ENCODE results near the gene ASCL4. TPM values are rescaled to one million over a fixed set of nuclear protein-coding genes. Genes with fewer than 3 reads are reported as not detected.

The ASCL4 gene
- total RNA-seq, 2 experiments from 2014 or later = not detected

DNA sequence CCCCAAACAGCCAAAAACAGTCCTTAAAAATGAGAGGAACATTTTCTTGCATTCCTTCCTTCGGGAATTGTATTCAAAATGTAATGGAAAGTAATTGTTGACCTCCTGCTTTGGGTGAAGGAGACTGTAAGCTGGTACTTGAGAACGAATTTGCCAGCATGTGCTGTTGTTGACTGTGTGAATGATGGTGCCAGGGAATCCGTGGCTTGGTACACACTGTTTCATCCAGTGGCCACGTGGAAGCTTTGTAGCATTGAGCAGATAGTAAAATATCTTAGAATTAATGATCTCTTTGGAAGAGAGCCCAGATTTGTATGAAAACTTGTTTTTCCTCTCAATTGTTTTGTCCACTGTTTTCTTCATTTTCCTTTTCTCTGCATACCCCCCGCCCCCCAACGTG lies 1.7 kb downstream of the ASCL4 start:
- Histone ChIP-seq H4K20me1 (ENCODE audit: insufficient read depth, low read length) (no peaks in the 10 kb centered on the region), H3K36me3 (ENCODE audit: insufficient read depth, low read length) (no peaks in the 10 kb centered on the region), H3K79me2 (ENCODE audit: insufficient read depth, low read depth, low read length) (no peaks in the 10 kb centered on the region), H3K4me2 (ENCODE audit: low read length) (no peak overlapping the region), H3K4me1 (ENCODE audit: insufficient read depth, low read length, poor library complexity, severe bottlenecking) (peaks cover 20% of the 10 kb centered on the region), H3K9me2 (ENCODE audit: insufficient read depth, low read length) (no peaks in the 10 kb centered on the region), H3K9me3 (ENCODE audit: low read length) (no peaks in the 10 kb centered on the region), H3K4me3 (ENCODE audit: low read depth, low read length, poor library complexity, severe bottlenecking) (no peak overlapping the region), H2AFZ (ENCODE audit: low read length) (no peak overlapping the region), H3K27ac (ENCODE audit: low read depth, low read length, poor library complexity, severe bottlenecking) (no peak overlapping the region)
- intact Hi-C loops (cut with micrococcal nuclease; ENCODE audit: unreplicated experiment) = no loop called here
- ChIA-PET POLR2A (interaction anchor here (0.6 to 0.7 kb wide), 2 partner anchors 25 to 33 kb away, joined by 3 to 4 read pairs; no protein-coding TSS in a partner anchor), CTCF (ENCODE audit: unreplicated experiment) (no interaction called here)
- TF ChIP-seq, protein P1, sequence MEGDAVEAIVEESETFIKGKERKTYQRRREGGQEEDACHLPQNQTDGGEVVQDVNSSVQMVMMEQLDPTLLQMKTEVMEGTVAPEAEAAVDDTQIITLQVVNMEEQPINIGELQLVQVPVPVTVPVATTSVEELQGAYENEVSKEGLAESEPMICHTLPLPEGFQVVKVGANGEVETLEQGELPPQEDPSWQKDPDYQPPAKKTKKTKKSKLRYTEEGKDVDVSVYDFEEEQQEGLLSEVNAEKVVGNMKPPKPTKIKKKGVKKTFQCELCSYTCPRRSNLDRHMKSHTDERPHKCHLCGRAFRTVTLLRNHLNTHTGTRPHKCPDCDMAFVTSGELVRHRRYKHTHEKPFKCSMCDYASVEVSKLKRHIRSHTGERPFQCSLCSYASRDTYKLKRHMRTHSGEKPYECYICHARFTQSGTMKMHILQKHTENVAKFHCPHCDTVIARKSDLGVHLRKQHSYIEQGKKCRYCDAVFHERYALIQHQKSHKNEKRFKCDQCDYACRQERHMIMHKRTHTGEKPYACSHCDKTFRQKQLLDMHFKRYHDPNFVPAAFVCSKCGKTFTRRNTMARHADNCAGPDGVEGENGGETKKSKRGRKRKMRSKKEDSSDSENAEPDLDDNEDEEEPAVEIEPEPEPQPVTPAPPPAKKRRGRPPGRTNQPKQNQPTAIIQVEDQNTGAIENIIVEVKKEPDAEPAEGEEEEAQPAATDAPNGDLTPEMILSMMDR (conservative IDR thresholded peaks at IDR 0.05; ENCODE audit: low read length) = no peak
- no peak for TF ChIP-seq EZH2phosphoT487 (IDR thresholded peaks at IDR 0.05; ENCODE audit: borderline replicate concordance, low read depth, low read length)
- no TSS peak for BruUV-seq (replicated peaks)
- no peak for DNase-seq (ENCODE audit: low spot score)

DNA sequence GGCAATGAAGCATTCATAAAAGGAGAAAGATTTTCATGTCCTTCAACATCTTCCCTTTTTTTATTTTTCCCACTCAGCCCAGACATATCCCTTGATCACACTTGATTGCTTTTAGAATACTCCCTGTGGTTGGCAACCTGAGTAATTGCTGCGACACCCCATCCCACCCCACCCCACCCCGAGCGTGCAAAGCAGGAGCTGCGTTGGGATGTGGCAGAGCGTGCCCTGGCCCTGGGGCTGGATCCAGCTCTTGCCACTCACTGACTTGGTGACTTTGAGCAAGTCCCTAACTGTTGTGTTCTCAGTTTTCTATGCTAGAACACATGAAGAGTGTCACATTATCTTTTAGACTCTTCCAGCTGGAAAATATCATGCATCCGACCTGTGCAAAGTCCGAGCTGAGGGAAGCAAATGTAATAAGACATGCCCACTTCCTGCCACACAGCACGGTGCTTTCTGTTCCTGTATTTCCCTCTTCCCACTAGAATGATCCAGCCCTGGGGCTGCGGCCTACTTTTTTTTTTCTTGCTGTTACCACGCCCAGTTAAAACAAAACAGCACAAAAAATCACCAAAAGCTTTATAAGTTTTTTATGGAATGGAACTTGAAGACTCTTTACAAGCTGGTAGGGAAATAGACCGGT lies 4.0 kb downstream of the ASCL4 start:
- Histone ChIP-seq H3K79me2 (ENCODE audit: insufficient read depth, low read depth, low read length) (no peaks in the 10 kb centered on the region), H3K4me1 (ENCODE audit: insufficient read depth, low read length, poor library complexity, severe bottlenecking) (peaks cover 24% of the 10 kb centered on the region), H3K9me3 (ENCODE audit: low read length) (no peaks in the 10 kb centered on the region), H3K27ac (ENCODE audit: low read depth, low read length, poor library complexity, severe bottlenecking) (no peak overlapping the region), H3K36me3 (ENCODE audit: insufficient read depth, low read length) (no peaks in the 10 kb centered on the region), H3K9me2 (ENCODE audit: insufficient read depth, low read length) (no peaks in the 10 kb centered on the region), H4K20me1 (ENCODE audit: insufficient read depth, low read length) (no peaks in the 10 kb centered on the region), H3K4me2 (ENCODE audit: low read length) (no peak overlapping the region), H3K4me3 (ENCODE audit: low read depth, low read length, poor library complexity, severe bottlenecking) (no peak overlapping the region), H2AFZ (ENCODE audit: low read length) (no peak overlapping the region)
- TF ChIP-seq, protein P1 (conservative IDR thresholded peaks at IDR 0.05; ENCODE audit: low read length) = no peak
- TF ChIP-seq EZH2phosphoT487 (IDR thresholded peaks at IDR 0.05; ENCODE audit: borderline replicate concordance, low read depth, low read length) = no peak
- ChIA-PET CTCF (ENCODE audit: unreplicated experiment) (no interaction called here), POLR2A (interaction anchor here (0.5 to 1.0 kb wide), 6 partner anchors 9 to 103 kb away, joined by 3 to 6 read pairs (median 3); no protein-coding TSS in a partner anchor)
- intact Hi-C loops (cut with micrococcal nuclease; ENCODE audit: unreplicated experiment) = no loop called here
- BruUV-seq (replicated peaks) = no TSS peak
- no peak for DNase-seq (ENCODE audit: low spot score)

Data from OCI-LY7 (cell line).